ENCODE data around the gene SOX4.

GRCh38 chr6:21605166-21605565, 11.6 kb downstream of the SOX4 start:
- no peak for TF ChIP-seq POLR2AphosphoS5 (IDR thresholded peaks at IDR 0.05)
- TF ChIP-seq CTCF (IDR thresholded peaks at IDR 0.05): no peak
- no peak for TF ChIP-seq EP300 (IDR thresholded peaks at IDR 0.05)

Data from stomach (tissue), 4 donors.